Activated effector memory CD4-positive, alpha-beta T cell treated with Interleukin-2 at 50 U/mL for 16 hours (primary cell): Measurements from ENCODE around the gene SBK2.

ENCODE experiments used
- DNase-seq: peaks from one replicate; pipeline ENCODE4 v3.0.0-alpha.2; 2020

Gene SBK2

GRCh38 chr19:55530996-55531395, 5.9 kb downstream of the SBK2 start:
- DNase-seq, result no peak

GRCh38 chr19:55529636-55530234, 7.2 kb downstream of the SBK2 start:
- DNase-seq, result no peak

GRCh38 chr19:55528030-55528803, 8.7 kb downstream of the SBK2 start:
- DNase-seq, result no peak

GRCh38 chr19:55527197-55528029, 9.5 kb downstream of the SBK2 start:
- no peak for DNase-seq

GRCh38 chr19:55526216-55527196, 10.4 kb downstream of the SBK2 start:
- DNase-seq, result no peak

- DNase-seq, result no peak
Observed at GRCh38 chr19:55525289-55526101, 11.4 kb downstream of the SBK2 start.

- DNase-seq, result no peak
Observed at GRCh38 chr19:55520691-55521292, 16.1 kb downstream of the SBK2 start.

- DNase-seq, result no peak
Observed at GRCh38 chr19:55519451-55520311, 17.3 kb downstream of the SBK2 start.

- peak; percentile 79 for DNase-seq
Observed at GRCh38 chr19:55516878-55517620, 19.9 kb downstream of the SBK2 start.

GRCh38 chr19:55508120-55508519, 28.8 kb downstream of the SBK2 start:
- DNase-seq, result no peak

- no peak for DNase-seq
Observed at GRCh38 chr19:55504981-55505380, 32.0 kb downstream of the SBK2 start.

- DNase-seq, result no peak
Observed at GRCh38 chr19:55504252-55504603, 32.7 kb downstream of the SBK2 start.

GRCh38 chr19:55503502-55504251, 33.3 kb downstream of the SBK2 start:
- DNase-seq, result peak; percentile 87

GRCh38 chr19:55503157-55503501, 33.8 kb downstream of the SBK2 start:
- DNase-seq, result no peak

- DNase-seq, result no peak
Observed at GRCh38 chr19:55502197-55502952, 34.6 kb downstream of the SBK2 start.

GRCh38 chr19:55500368-55500952, 36.5 kb downstream of the SBK2 start:
- no peak for DNase-seq

- DNase-seq, result no peak
Observed at GRCh38 chr19:55498246-55498840, 38.6 kb downstream of the SBK2 start.
